Mesenchymal stem cell (in vitro differentiated cells and primary cell): Measurements from ENCODE around the gene KRTAP5-8.

Experiments
- DNase-seq: peaks from one replicate; pipeline ENCODE4 v3.0.0-alpha.2; 2013
- H2AFZ ChIP-seq: one replicate; pipeline ENCODE4 v1.6.1; 2013; ENCODE audit warnings: low read depth, mild to moderate bottlenecking, control low read depth, inconsistent platforms, low read length, moderate library complexity
- H2AK5ac ChIP-seq: 2 replicates; pipeline ENCODE4 v1.6.1; 2013; ENCODE audit warnings: low read length, moderate library complexity, mild to moderate bottlenecking, inconsistent platforms; ENCODE audit not compliant: severe bottlenecking
- H2BK120ac ChIP-seq: one replicate; pipeline ENCODE4 v1.6.1; 2013; ENCODE audit warnings: low read depth, mild to moderate bottlenecking, inconsistent platforms, low read length, moderate library complexity
- H2BK12ac ChIP-seq, 2 experiments: one replicate each; pipeline ENCODE4 v1.6.1; 2013; ENCODE audit warnings: inconsistent platforms in 2 of 2, low read length in 2 of 2, mild to moderate bottlenecking in 2 of 2, moderate library complexity in 2 of 2, control low read depth in 1 of 2
- H2BK15ac ChIP-seq: one replicate; pipeline ENCODE4 v1.6.1; 2013; ENCODE audit warnings: mild to moderate bottlenecking, low read depth, inconsistent platforms; ENCODE audit not compliant: poor library complexity, severe bottlenecking
- H2BK5ac ChIP-seq: 2 replicates; pipeline ENCODE4 v1.6.1; 2013; ENCODE audit warnings: low read depth, mild to moderate bottlenecking, low read length, control low read depth, inconsistent platforms; ENCODE audit not compliant: poor library complexity, severe bottlenecking
- H3K14ac ChIP-seq, 2 experiments: one replicate each; pipeline ENCODE4 v1.6.1; 2013; ENCODE audit warnings: inconsistent platforms in 2 of 2, low read length in 2 of 2, control low read depth in 1 of 2, mild to moderate bottlenecking in 1 of 2, moderate library complexity in 1 of 2
- H3K18ac ChIP-seq, 2 experiments: one replicate each; pipeline ENCODE4 v1.6.1; 2013; ENCODE audit warnings: inconsistent platforms in 2 of 2, low read length in 2 of 2, control low read depth in 1 of 2, low read depth in 1 of 2, mild to moderate bottlenecking in 1 of 2
- H3K23ac ChIP-seq, 2 experiments: one replicate each; pipeline ENCODE4 v1.6.1; 2013; ENCODE audit warnings: inconsistent platforms in 2 of 2, low read length in 2 of 2, mild to moderate bottlenecking in 2 of 2, moderate library complexity in 2 of 2, control low read depth in 1 of 2
- H3K27ac ChIP-seq: 2 replicates; pipeline ENCODE4 v1.5.1; 2013; ENCODE audit warnings: mild to moderate bottlenecking, moderate library complexity, low read length, control low read depth, inconsistent platforms; ENCODE audit not compliant: poor library complexity, severe bottlenecking
- H3K27me3 ChIP-seq, 2 experiments: 2 replicates each; pipeline versions ENCODE4 v1.6.1 to v1.7.0; 2013; ENCODE audit warnings: low read length in 2 of 2, mild to moderate bottlenecking in 2 of 2, moderate library complexity in 2 of 2, control low read depth in 1 of 2, inconsistent platforms in 1 of 2; ENCODE audit not compliant: control insufficient read depth in 1 of 2, insufficient read depth in 1 of 2
- H3K36me3 ChIP-seq, 2 experiments: 2 replicates each; pipeline versions ENCODE4 v1.6.1 to v1.7.0; 2013; ENCODE audit warnings: low read length in 2 of 2, control low read depth in 1 of 2, inconsistent platforms in 1 of 2, low read depth in 1 of 2, mild to moderate bottlenecking in 1 of 2; ENCODE audit not compliant: insufficient read depth in 2 of 2, control insufficient read depth in 1 of 2
- H3K4ac ChIP-seq, 2 experiments: one replicate each; pipeline ENCODE4 v1.6.1; 2013; ENCODE audit warnings: inconsistent platforms in 2 of 2, low read length in 2 of 2, mild to moderate bottlenecking in 2 of 2, moderate library complexity in 2 of 2, control low read depth in 1 of 2, low read depth in 1 of 2
- H3K4me1 ChIP-seq: 2 replicates; pipeline ENCODE4 v1.6.1; 2013; ENCODE audit warnings: low read depth, low read length, control low read depth; ENCODE audit not compliant: control insufficient read depth, insufficient read depth
- H3K4me2 ChIP-seq: 2 replicates; pipeline ENCODE4 v1.6.1; 2013; ENCODE audit warnings: low read length, mild to moderate bottlenecking, inconsistent platforms; ENCODE audit not compliant: poor library complexity, severe bottlenecking
- H3K4me3 ChIP-seq, 2 experiments: 2 replicates each; pipeline versions ENCODE4 v1.5.1 to v1.7.0; 2013; ENCODE audit warnings: low read length in 2 of 2, mild to moderate bottlenecking in 2 of 2, control low read depth in 1 of 2, low read depth in 1 of 2; ENCODE audit not compliant: insufficient read depth in 1 of 2
- H3K79me1 ChIP-seq: replicated peaks from 2 replicates; pipeline ENCODE4 v1.6.1; 2013; ENCODE audit warnings: mild to moderate bottlenecking, control low read depth, low read length, inconsistent platforms; ENCODE audit not compliant: poor library complexity, severe bottlenecking
- H3K9ac ChIP-seq: 2 replicates; pipeline ENCODE4 v1.7.0; 2013; ENCODE audit warnings: mild to moderate bottlenecking, low read length, moderate library complexity
- H3K9me3 ChIP-seq: 2 replicates; pipeline ENCODE4 v1.7.0; 2013; ENCODE audit warnings: mild to moderate bottlenecking, low read length; ENCODE audit not compliant: control insufficient read depth
- H4K8ac ChIP-seq: one replicate; pipeline ENCODE4 v1.6.1; 2013; ENCODE audit warnings: inconsistent platforms, mild to moderate bottlenecking, low read length, moderate library complexity
- H4K91ac ChIP-seq: one replicate; pipeline ENCODE4 v1.6.1; 2013; ENCODE audit warnings: mild to moderate bottlenecking, low read length, inconsistent platforms
- WGBS: methylation state at CpG from one replicate; pipeline ENCODE4 v1.1.7; 2013; ENCODE audit warnings: mixed read lengths; 5-methylcytosine and 5-hydroxymethylcytosine counted together

Gene KRTAP5-8

DNA sequence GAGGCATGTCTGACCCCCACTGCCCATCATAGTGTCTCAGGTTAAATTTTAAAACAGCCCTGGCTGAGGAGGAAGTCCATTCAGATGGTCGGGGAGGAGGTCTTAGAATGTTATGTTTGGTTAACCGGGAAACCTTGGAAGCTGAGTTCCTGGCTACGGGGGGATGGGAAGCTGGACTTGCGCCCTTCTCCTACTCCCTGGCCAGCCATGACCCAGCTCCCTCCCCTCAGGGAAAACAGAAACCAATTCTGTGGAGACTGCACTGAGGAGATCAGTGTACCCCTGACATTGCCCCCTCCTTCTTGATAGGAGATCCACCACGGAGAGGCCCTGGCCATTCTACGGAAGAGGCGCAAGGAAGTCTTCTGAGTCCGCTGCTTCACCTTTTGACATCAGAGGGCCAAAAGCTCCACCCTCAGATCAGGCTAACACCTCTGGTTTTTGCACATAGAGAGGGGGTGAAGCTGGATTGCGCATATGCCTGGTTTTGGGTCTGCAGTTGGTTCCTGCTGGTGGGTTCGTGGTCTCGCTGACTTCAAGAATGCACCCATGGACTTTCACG, 7.7 kb downstream of the KRTAP5-8 start:
- no peaks in the 10 kb centered on the region for H3K36me3 ChIP-seq
- H4K91ac ChIP-seq = no peak overlapping the region
- H3K4me2 ChIP-seq = no peak overlapping the region
- no peak overlapping the region for H3K23ac ChIP-seq
- no peaks in the 10 kb centered on the region for H3K4me1 ChIP-seq
- no peak for DNase-seq
- no peak overlapping the region for H3K4me3 ChIP-seq
- H3K27ac ChIP-seq = no peak overlapping the region
- no peak overlapping the region for H2AFZ ChIP-seq
- H3K9ac ChIP-seq = no peak overlapping the region
- H3K9me3 ChIP-seq = peaks cover 10% of the 10 kb centered on the region
- H2BK12ac ChIP-seq = no peak overlapping the region
- H3K27me3 ChIP-seq = peaks cover 5 to 46% of the 10 kb centered on the region in 2 experiments
- no peak overlapping the region for H3K4ac ChIP-seq
- no peaks in the 10 kb centered on the region for H3K79me1 ChIP-seq
- H3K18ac ChIP-seq = no peak overlapping the region
- 93% methylated on average over 11 of the region's 12 CpGs for WGBS
- no peak overlapping the region for H4K8ac ChIP-seq
- no peak overlapping the region for H2BK5ac ChIP-seq
- no peak overlapping the region for H2BK120ac ChIP-seq
- no peak overlapping the region for H2BK15ac ChIP-seq
- H2AK5ac ChIP-seq = no peak overlapping the region
- no peak overlapping the region for H3K14ac ChIP-seq

DNA sequence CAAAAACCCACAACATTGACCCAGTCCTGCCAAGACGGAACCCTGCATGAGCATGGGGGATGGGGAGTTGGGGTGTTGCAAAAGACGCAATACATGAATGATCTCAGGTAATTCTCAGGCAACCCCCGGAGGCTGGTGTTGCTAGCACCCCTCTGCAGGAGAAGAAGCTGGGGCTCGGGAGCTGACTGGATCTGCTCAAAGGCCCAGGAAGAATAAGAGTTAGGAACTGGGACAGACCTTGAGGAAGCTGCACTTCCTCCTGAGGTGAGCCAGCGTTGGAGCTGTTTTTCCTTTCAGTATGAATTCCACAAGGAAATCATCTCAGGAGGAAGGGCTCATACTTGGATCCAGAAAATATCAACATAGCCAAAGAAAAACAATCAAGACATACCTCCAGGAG, 10.3 kb downstream of the KRTAP5-8 start, which contains the start of gene KRTAP5-9:
KRTAP5-9 (plus strand) TSS at position 301 of the 400 bp plus-strand sequence. CDS start 238 bp downstream, outside the sequence.
- Histone ChIP-seq H4K91ac (no peak within 1 kb of the TSS), H4K8ac (no peak within 1 kb of the TSS), H2BK5ac (no peak within 1 kb of the TSS), H2BK12ac (no peak within 1 kb of the TSS), H3K18ac (no peak within 1 kb of the TSS), H2BK120ac (no peak within 1 kb of the TSS), H3K4ac (no peak within 1 kb of the TSS), H3K79me1 (no peaks in the 10 kb centered on the region), H2BK15ac (no peak within 1 kb of the TSS), H2AFZ (no peak within 1 kb of the TSS), H3K9ac (no peak within 1 kb of the TSS), H3K14ac (no peak within 1 kb of the TSS), H3K4me3 (no peak within 1 kb of the TSS), H3K4me2 (no peak within 1 kb of the TSS), H3K4me1 (no peaks in the 10 kb centered on the region), H3K27me3 (peaks cover 5 to 46% of the 10 kb centered on the region in 2 experiments), H3K23ac (no peak within 1 kb of the TSS), H3K9me3 (peaks cover 10% of the 10 kb centered on the region), H2AK5ac (no peak within 1 kb of the TSS), H3K36me3 (no peaks in the 10 kb centered on the region), H3K27ac (no peak within 1 kb of the TSS)
- 79% methylated on average over 4 of the region's 5 CpGs for WGBS
- no peak for DNase-seq

DNA sequence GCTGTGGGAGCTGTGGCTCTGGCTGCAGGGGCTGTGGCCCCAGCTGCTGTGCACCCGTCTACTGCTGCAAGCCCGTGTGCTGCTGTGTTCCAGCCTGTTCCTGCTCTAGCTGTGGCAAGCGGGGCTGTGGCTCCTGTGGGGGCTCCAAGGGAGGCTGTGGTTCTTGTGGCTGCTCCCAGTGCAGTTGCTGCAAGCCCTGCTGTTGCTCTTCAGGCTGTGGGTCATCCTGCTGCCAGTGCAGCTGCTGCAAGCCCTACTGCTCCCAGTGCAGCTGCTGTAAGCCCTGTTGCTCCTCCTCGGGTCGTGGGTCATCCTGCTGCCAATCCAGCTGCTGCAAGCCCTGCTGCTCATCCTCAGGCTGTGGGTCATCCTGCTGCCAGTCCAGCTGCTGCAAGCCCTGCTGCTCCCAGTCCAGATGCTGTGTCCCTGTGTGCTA, 10.9 kb downstream of the KRTAP5-8 start:
- no peak overlapping the region for H3K4me3 ChIP-seq
- no peak overlapping the region for H3K4me2 ChIP-seq
- no peak overlapping the region for H2AFZ ChIP-seq
- H3K18ac ChIP-seq = no peak overlapping the region
- WGBS = 54% methylated on average over 5 of the region's 5 CpGs
- no peak overlapping the region for H4K91ac ChIP-seq
- no peaks in the 10 kb centered on the region for H3K4me1 ChIP-seq
- no peak overlapping the region for H2BK120ac ChIP-seq
- H3K79me1 ChIP-seq = no peaks in the 10 kb centered on the region
- H3K4ac ChIP-seq = no peak overlapping the region
- H3K9ac ChIP-seq = no peak overlapping the region
- H3K27ac ChIP-seq = no peak overlapping the region
- peaks cover 10% of the 10 kb centered on the region for H3K9me3 ChIP-seq
- no peak overlapping the region for H4K8ac ChIP-seq
- H2AK5ac ChIP-seq = no peak overlapping the region
- no peak overlapping the region for H2BK5ac ChIP-seq
- H2BK15ac ChIP-seq = no peak overlapping the region
- H3K14ac ChIP-seq = no peak overlapping the region
- no peak overlapping the region for H3K23ac ChIP-seq
- no peak overlapping the region for H2BK12ac ChIP-seq
- H3K27me3 ChIP-seq = peaks cover 5 to 45% of the 10 kb centered on the region in 2 experiments
- H3K36me3 ChIP-seq = no peaks in the 10 kb centered on the region
- DNase-seq = no peak

DNA sequence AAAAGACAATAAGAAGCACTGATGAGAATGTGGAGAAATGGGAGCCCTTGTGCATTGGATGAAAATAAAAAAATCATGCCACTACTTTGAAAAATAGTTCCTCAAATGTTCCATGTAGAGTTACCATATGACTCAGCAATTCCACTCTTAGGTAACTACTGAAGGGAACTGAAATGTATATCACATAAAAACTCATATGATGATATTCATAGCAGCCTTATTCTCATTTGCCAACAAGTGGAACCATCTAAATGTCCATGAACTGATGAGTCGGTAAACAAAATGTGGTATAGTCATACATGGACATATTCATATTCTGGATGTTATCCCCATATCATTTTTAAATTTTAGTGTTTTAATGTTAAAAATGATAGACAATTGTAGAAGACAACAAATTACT, 13.9 kb downstream of the KRTAP5-8 start:
- H3K27ac ChIP-seq = no peak overlapping the region
- no peak overlapping the region for H3K4ac ChIP-seq
- no peak overlapping the region for H3K9ac ChIP-seq
- WGBS = no CpG with 5 or more reads among the region's 1 CpG
- no peak overlapping the region for H4K8ac ChIP-seq
- H3K14ac ChIP-seq = no peak overlapping the region
- no peak overlapping the region for H2BK120ac ChIP-seq
- no peak overlapping the region for H3K4me2 ChIP-seq
- peaks cover 3% of the 10 kb centered on the region for H3K9me3 ChIP-seq
- no peak overlapping the region for H2BK15ac ChIP-seq
- H2BK5ac ChIP-seq = no peak overlapping the region
- H2BK12ac ChIP-seq = no peak overlapping the region
- no peaks in the 10 kb centered on the region for H3K79me1 ChIP-seq
- H3K4me3 ChIP-seq = no peak overlapping the region
- H2AK5ac ChIP-seq = no peak overlapping the region
- H4K91ac ChIP-seq = no peak overlapping the region
- no peak overlapping the region for H3K18ac ChIP-seq
- H2AFZ ChIP-seq = no peak overlapping the region
- H3K23ac ChIP-seq = no peak overlapping the region
- H3K36me3 ChIP-seq = no peaks in the 10 kb centered on the region
- H3K4me1 ChIP-seq = no peaks in the 10 kb centered on the region
- no peak for DNase-seq
- H3K27me3 ChIP-seq = peaks cover 5 to 47% of the 10 kb centered on the region in 2 experiments
